Uterus (tissue), 4 donors: ENCODE data around the gene MAP3K5. TPM values are rescaled to one million over a fixed set of nuclear protein-coding genes. Genes with fewer than 3 reads are reported as not detected.

Source experiments
- DNase-seq, 2 donors: peaks; one replicate each; pipeline ENCODE4 v3.0.0-alpha.2; 2019 to 2020
- H3K27ac ChIP-seq, 2 donors: fragments of 200-600 bp; sonication (generic); 1 replicate in 1 of 2; 2 replicates in 1 of 2; pipeline ENCODE4 v1.5.1; 2016 to 2018
- H3K27me3 ChIP-seq, 2 donors: fragments of 200-600 bp; sonication (generic); one replicate each; pipeline ENCODE4 v1.5.1; 2018 to 2019; ENCODE audit warnings: control low read depth in 1 of 2
- H3K36me3 ChIP-seq, 2 donors: fragments of 200-600 bp; sonication (generic); one replicate each; pipeline ENCODE4 v1.5.1; 2019; ENCODE audit warnings: control low read depth in 1 of 2
- H3K4me1 ChIP-seq, 2 donors: fragments of 200-600 bp; sonication (generic); one replicate each; pipeline ENCODE4 v1.5.1; 2018 to 2019; ENCODE audit warnings: control low read depth in 1 of 2
- H3K4me3 ChIP-seq, 2 donors: fragments of 200-600 bp; sonication (generic); 1 replicate in 1 of 2; 2 replicates in 1 of 2; pipeline ENCODE4 v1.5.1; 2018 to 2019; ENCODE audit warnings: mild to moderate bottlenecking in 1 of 2
- H3K9me3 ChIP-seq, 2 donors: fragments of 200-600 bp; sonication (generic); one replicate each; pipeline ENCODE4 v1.5.1; 2019; ENCODE audit warnings: control low read depth in 1 of 2
- POLR2A ChIP-seq, 2 donors: fragments of 450-650 bp; IDR thresholded peaks; one replicate each; pipeline ENCODE4 v1.6.1; 2016; ENCODE audit warnings: antibody characterized with exemption in 2 of 2, mild to moderate bottlenecking in 1 of 2, moderate library complexity in 1 of 2
- intact Hi-C: fragments of 100-400 bp; cut with DNase I; formaldehyde crosslinking; loops from one replicate; pipeline ENCODE4 v1.15.1; 2023; ENCODE audit warnings: low total_unique reads
- total RNA-seq, 4 donors: library from RNA; depleted of rRNA in 3 of 4; stranded (reverse); fragments of >200 nt in 3 of 4; gene quantifications; one replicate each; pipeline versions ENCODE4 v1.1.0 to v1.2.4, GENCODE V29; 2014 to 2023
- TF ChIP-seq, protein P1 (sequence below), 4 experiments: fragments of 200-600 bp in 2 of 4; fragments of 450-650 bp in 2 of 4; sonication (generic) in 2 of 4; IDR thresholded peaks; one replicate each; pipeline ENCODE4 v1.5.1; 2016 to 2019; ENCODE audit warnings: antibody characterized with exemption in 4 of 4, mild to moderate bottlenecking in 2 of 4, moderate library complexity in 1 of 4
- donor health status: DM: yes; HTN: yes; CAD: no.

The MAP3K5 gene
- total RNA-seq, 4 donors from 2014 or later = 9.5 to 67.1 (median 15.4) TPM

GRCh38 chr6:136524339-136524935, 267.8 kb downstream of the MAP3K5 start:
- H3K4me3 ChIP-seq = no peak overlapping the region
- H3K4me1 ChIP-seq = no peaks in the 10 kb centered on the region
- no peaks in the 10 kb centered on the region for H3K9me3 ChIP-seq
- intact Hi-C loops = no loop called here
- no peak for DNase-seq
- no peaks in the 10 kb centered on the region for H3K27me3 ChIP-seq
- no peaks in the 10 kb centered on the region for H3K36me3 ChIP-seq
- H3K27ac ChIP-seq = no peak overlapping the region
- no peak for TF ChIP-seq POLR2A (IDR thresholded peaks at IDR 0.05)
- TF ChIP-seq, protein P1, sequence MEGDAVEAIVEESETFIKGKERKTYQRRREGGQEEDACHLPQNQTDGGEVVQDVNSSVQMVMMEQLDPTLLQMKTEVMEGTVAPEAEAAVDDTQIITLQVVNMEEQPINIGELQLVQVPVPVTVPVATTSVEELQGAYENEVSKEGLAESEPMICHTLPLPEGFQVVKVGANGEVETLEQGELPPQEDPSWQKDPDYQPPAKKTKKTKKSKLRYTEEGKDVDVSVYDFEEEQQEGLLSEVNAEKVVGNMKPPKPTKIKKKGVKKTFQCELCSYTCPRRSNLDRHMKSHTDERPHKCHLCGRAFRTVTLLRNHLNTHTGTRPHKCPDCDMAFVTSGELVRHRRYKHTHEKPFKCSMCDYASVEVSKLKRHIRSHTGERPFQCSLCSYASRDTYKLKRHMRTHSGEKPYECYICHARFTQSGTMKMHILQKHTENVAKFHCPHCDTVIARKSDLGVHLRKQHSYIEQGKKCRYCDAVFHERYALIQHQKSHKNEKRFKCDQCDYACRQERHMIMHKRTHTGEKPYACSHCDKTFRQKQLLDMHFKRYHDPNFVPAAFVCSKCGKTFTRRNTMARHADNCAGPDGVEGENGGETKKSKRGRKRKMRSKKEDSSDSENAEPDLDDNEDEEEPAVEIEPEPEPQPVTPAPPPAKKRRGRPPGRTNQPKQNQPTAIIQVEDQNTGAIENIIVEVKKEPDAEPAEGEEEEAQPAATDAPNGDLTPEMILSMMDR (IDR thresholded peaks at IDR 0.05) = no peak

- no peaks in the 10 kb centered on the region for H3K4me1 ChIP-seq
- intact Hi-C loops = no loop called here
- no peaks in the 10 kb centered on the region for H3K27me3 ChIP-seq
- H3K4me3 ChIP-seq = no peak overlapping the region
- no peak for DNase-seq
- no peak overlapping the region for H3K27ac ChIP-seq
- H3K36me3 ChIP-seq = no peaks in the 10 kb centered on the region
- no peaks in the 10 kb centered on the region for H3K9me3 ChIP-seq
- TF ChIP-seq POLR2A (IDR thresholded peaks at IDR 0.05) = no peak
- TF ChIP-seq, protein P1 (IDR thresholded peaks at IDR 0.05) = no peak
Observed at GRCh38 chr6:136523196-136523595, 269.1 kb downstream of the MAP3K5 start.

GRCh38 chr6:136522636-136523035, 269.6 kb downstream of the MAP3K5 start:
- Histone ChIP-seq H3K27me3 (no peaks in the 10 kb centered on the region), H3K9me3 (no peaks in the 10 kb centered on the region), H3K36me3 (no peaks in the 10 kb centered on the region), H3K4me1 (no peaks in the 10 kb centered on the region), H3K4me3 (no peak overlapping the region), H3K27ac (no peak overlapping the region)
- TF ChIP-seq POLR2A (IDR thresholded peaks at IDR 0.05) = no peak
- TF ChIP-seq, protein P1 (IDR thresholded peaks at IDR 0.05) = no peak
- DNase-seq = no peak
- intact Hi-C loops = no loop called here

GRCh38 chr6:136521911-136522310, 270.4 kb downstream of the MAP3K5 start:
- Histone ChIP-seq H3K9me3 (no peaks in the 10 kb centered on the region), H3K4me1 (no peaks in the 10 kb centered on the region), H3K4me3 (no peak overlapping the region), H3K27ac (no peak overlapping the region), H3K36me3 (no peaks in the 10 kb centered on the region), H3K27me3 (no peaks in the 10 kb centered on the region)
- no peak for DNase-seq
- TF ChIP-seq, protein P1 (IDR thresholded peaks at IDR 0.05) = no peak
- no peak for TF ChIP-seq POLR2A (IDR thresholded peaks at IDR 0.05)
- intact Hi-C loops = no loop called here

GRCh38 chr6:136521427-136521826, 270.9 kb downstream of the MAP3K5 start:
- intact Hi-C loops = no loop called here
- H3K9me3 ChIP-seq = no peaks in the 10 kb centered on the region
- no peak overlapping the region for H3K4me3 ChIP-seq
- TF ChIP-seq POLR2A (IDR thresholded peaks at IDR 0.05) = no peak
- TF ChIP-seq, protein P1 (IDR thresholded peaks at IDR 0.05) = no peak
- H3K27ac ChIP-seq = no peak overlapping the region
- H3K27me3 ChIP-seq = no peaks in the 10 kb centered on the region
- no peak for DNase-seq
- no peaks in the 10 kb centered on the region for H3K36me3 ChIP-seq
- no peaks in the 10 kb centered on the region for H3K4me1 ChIP-seq
